ENCODE measurements around the gene GID4. TPM values are rescaled to one million over a fixed set of nuclear protein-coding genes. Genes with fewer than 3 reads are reported as not detected.

The GID4 gene
- total and polyA plus RNA-seq, 2 of the 4 experiments (the other 2 are of a cell fraction), result 3.9 to 5.6 TPM

- Histone ChIP-seq H3K4me2 (ENCODE audit: low read depth, low read length) (no peak overlapping the region), H2AFZ (replicated peaks; ENCODE audit: low read length, poor library complexity) (no peak overlapping the region), H2BK5ac (ENCODE audit: low read depth, low read length, poor library complexity, severe bottlenecking) (no peak overlapping the region), H3K56ac (ENCODE audit: extremely low read depth, insufficient read depth, low read length) (no peak overlapping the region), H2AK9ac (replicated peaks; ENCODE audit: low read depth, low read length, poor library complexity) (no peak overlapping the region), H3K9ac (ENCODE audit: low read depth, low read length) (no peak overlapping the region), H3K9me3 (ENCODE audit: control insufficient read depth, insufficient read depth, low read length) (no peaks in the 10 kb centered on the region), H3K14ac (replicated peaks; ENCODE audit: low read depth, low read length) (no peak overlapping the region), H4K5ac (ENCODE audit: low read depth, low read length) (no peak overlapping the region), H3K4me3 (ENCODE audit: insufficient read depth, low read depth, low read length) (no peak overlapping the region), H2BK15ac (ENCODE audit: low read depth, low read length) (no peak overlapping the region), H4K91ac (ENCODE audit: insufficient read depth, low read depth, low read length) (no peak overlapping the region), H2BK120ac (ENCODE audit: low read depth, low read length) (no peak overlapping the region), H4K20me1 (ENCODE audit: insufficient read depth, low read length) (no peaks in the 10 kb centered on the region), H4K8ac (ENCODE audit: low read depth in 2 of 2, low read length in 2 of 2) (no peak overlapping the region), H3K79me1 (ENCODE audit: low read depth in 1 of 2, low read length in 2 of 2) (peaks cover 0 to 6% of the 10 kb centered on the region in 2 experiments; a peak in 1 of 4 replicates), H3K36me3 (ENCODE audit: control insufficient read depth, insufficient read depth, low read length) (peaks cover 14% of the 10 kb centered on the region), H3K18ac (ENCODE audit: low read depth, low read length) (no peak overlapping the region), H3K23ac (ENCODE audit: low read depth, low read length) (no peak overlapping the region), H3K4me1 (ENCODE audit: control insufficient read depth, insufficient read depth, low read length) (no peaks in the 10 kb centered on the region), H3K27ac (ENCODE audit: insufficient read depth, low read length) (no peak overlapping the region), H3K27me3 (ENCODE audit: control insufficient read depth, insufficient read depth, low read length) (no peaks in the 10 kb centered on the region), H2BK20ac (ENCODE audit: low read depth, low read length) (no peak overlapping the region), H2AK5ac (ENCODE audit: low read depth, low read length) (no peak overlapping the region), H3K4ac (ENCODE audit: low read depth, low read length) (no peak overlapping the region), H3K9me1 (ENCODE audit: insufficient read depth, low read length) (no peaks in the 10 kb centered on the region; the same call in 1 of the 2 replicates)
- intact Hi-C loops (cut with micrococcal nuclease) (no loop called here), in situ Hi-C loops (cut with MboI; ENCODE audit: low sequenced_read_pairs) (no loop called here), dilution Hi-C loops (cut with HindIII; ENCODE audit: low sequenced_read_pairs, unreplicated experiment) (no loop called here)
- CTCF ChIA-PET, result no interaction called here
- TF ChIP-seq MXI1 (IDR thresholded peaks at IDR 0.05; ENCODE audit: borderline replicate concordance, low read depth, low read length), result no peak
- no peak for TF ChIP-seq RAD21 (IDR thresholded peaks at IDR 0.05; ENCODE audit: low read length)
- TF ChIP-seq CEBPB (IDR thresholded peaks at IDR 0.05; ENCODE audit: low read depth, low read length), result no peak
- TF ChIP-seq FOS (IDR thresholded peaks at IDR 0.05; ENCODE audit: low read depth, low read length), result no peak
- no peak for TF ChIP-seq NFE2L2 (IDR thresholded peaks at IDR 0.05; ENCODE audit: low read depth, low read length)
- TF ChIP-seq RFX5 (IDR thresholded peaks at IDR 0.05; ENCODE audit: low read depth, low read length), result no peak
- BruUV-seq (replicated peaks), result no TSS peak
- POLR2A ChIA-PET (ENCODE audit: unreplicated experiment), result interaction anchor here (0.6 kb wide), 1 partner anchor 52 kb away, joined by 3 read pairs; no protein-coding TSS in a partner anchor
- ATAC-seq (ENCODE audit: low read depth) (no peak), DNase-seq (no peak)
- WGBS, 2 experiments (ENCODE audit: extremely low coverage in 2 of 2, insufficient read length in 1 of 2), result 94% methylated on average over 10 of the region's 15 CpGs; no CpG with 5 or more reads in 1 of the 2 experiments
Observed at GRCh38 chr17:18018411-18018921, 20.7 kb upstream of the GID4 start.

All from IMR-90 (cell line).